ENCODE data around the gene DCAF6.
"Not testable (repeated sequence)": the region's sequence is repeated elsewhere in the genome, so short reads cannot be mapped to it uniquely, and the experiment has no call there.

The DCAF6 gene

DNA sequence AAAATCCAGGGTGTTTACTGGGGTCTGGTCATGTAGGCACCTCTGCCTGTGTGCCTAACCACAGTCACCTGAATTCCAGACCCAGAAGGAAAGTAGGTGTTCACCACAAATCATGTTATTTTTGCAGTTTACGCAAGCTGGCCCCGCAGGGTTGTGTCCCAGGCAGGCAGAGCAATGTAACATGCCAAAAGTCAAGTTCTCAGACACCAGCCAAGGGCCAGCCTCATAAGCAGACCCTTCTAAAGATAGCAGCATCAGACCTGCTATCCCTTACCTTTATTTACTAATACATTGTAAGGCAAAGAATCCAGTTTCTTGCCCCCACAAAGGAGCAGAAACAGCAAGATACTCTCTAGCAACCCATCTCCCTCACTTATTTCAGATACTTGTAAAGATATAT, 117.2 kb downstream of the DCAF6 start:
- Mint-ChIP-seq H3K4me3 (no peak overlapping the region), H3K4me1 (ENCODE audit: low read depth) (peaks cover 2% of the 10 kb centered on the region), H3K27ac (no peak overlapping the region), H3K9me3 (peaks cover 4% of the 10 kb centered on the region), H3K27me3 (no peaks in the 10 kb centered on the region), H3K36me3 (ENCODE audit: low read depth) (peaks cover 43% of the 10 kb centered on the region)
- no peak for DNase-seq

- peaks cover 2% of the 10 kb centered on the region for H3K4me1 Mint-ChIP-seq (ENCODE audit: low read depth)
- H3K27me3 Mint-ChIP-seq, result no peaks in the 10 kb centered on the region
- H3K4me3 Mint-ChIP-seq, result no peak overlapping the region
- no peak overlapping the region for H3K27ac Mint-ChIP-seq
- H3K36me3 Mint-ChIP-seq (ENCODE audit: low read depth), result peaks cover 40% of the 10 kb centered on the region
- peaks cover 4% of the 10 kb centered on the region for H3K9me3 Mint-ChIP-seq
- DNase-seq, result no peak
Measured at GRCh38 chr1:168054117-168054516, 117.6 kb downstream of the DCAF6 start.

- peaks cover 37% of the 10 kb centered on the region for H3K36me3 Mint-ChIP-seq (ENCODE audit: low read depth)
- not testable (repeated sequence) for H3K27me3 Mint-ChIP-seq; H3K4me3 Mint-ChIP-seq; H3K9me3 Mint-ChIP-seq; DNase-seq; H3K4me1 Mint-ChIP-seq (ENCODE audit: low read depth); H3K27ac Mint-ChIP-seq
Measured at GRCh38 chr1:168056152-168056551, 119.7 kb downstream of the DCAF6 start.

GRCh38 chr1:168057355-168057754, 120.9 kb downstream of the DCAF6 start:
- H3K4me1 Mint-ChIP-seq (ENCODE audit: low read depth), result peaks cover 2% of the 10 kb centered on the region
- no peak for DNase-seq
- peaks cover 30% of the 10 kb centered on the region for H3K36me3 Mint-ChIP-seq (ENCODE audit: low read depth)
- H3K27ac Mint-ChIP-seq, result no peak overlapping the region
- no peaks in the 10 kb centered on the region for H3K27me3 Mint-ChIP-seq
- H3K9me3 Mint-ChIP-seq, result peaks cover 4% of the 10 kb centered on the region
- H3K4me3 Mint-ChIP-seq, result no peak overlapping the region

DNA sequence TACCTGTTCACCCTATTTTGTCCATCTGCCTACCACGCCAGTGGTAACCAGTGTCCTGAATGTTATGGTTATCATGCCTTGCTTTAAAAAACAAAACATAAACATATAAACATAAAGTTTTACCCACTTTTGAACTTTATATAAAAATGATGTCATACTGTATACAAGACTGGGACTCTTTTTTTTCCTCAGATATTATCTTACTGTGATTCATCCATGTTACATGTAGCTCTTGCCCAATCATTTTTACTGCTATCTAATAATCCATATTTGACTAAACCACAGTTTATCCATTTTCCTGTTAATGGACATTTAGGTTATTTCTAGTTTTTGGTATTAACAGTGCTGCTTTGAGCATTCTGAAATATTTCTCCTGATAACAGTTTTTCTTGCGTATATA, 121.4 kb downstream of the DCAF6 start:
- Mint-ChIP-seq H3K27ac (no peak overlapping the region), H3K9me3 (peaks cover 4% of the 10 kb centered on the region), H3K4me1 (ENCODE audit: low read depth) (peaks cover 2% of the 10 kb centered on the region), H3K36me3 (ENCODE audit: low read depth) (peaks cover 30% of the 10 kb centered on the region), H3K27me3 (no peaks in the 10 kb centered on the region), H3K4me3 (no peak overlapping the region)
- no peak for DNase-seq

DNA sequence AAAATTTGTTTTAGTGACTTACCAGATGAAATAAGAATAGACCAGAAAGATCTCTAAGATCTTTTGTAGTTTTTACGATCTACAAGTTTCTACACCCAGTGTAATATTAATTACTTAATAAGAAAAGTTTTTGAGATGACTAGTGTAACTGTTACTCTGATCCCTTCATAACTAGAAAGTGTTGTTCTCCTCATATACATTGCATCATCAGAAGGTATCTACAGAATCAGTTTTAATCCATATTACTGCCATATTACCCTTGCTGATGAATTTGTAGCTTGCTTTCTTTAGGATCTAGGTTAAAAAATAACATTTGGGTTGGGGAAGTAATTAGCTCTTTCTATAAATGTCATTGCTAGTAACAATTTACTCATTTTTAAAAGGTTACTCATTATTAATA, 127.7 kb downstream of the DCAF6 start:
- H3K27me3 Mint-ChIP-seq, result no peaks in the 10 kb centered on the region
- no peaks in the 10 kb centered on the region for H3K4me1 Mint-ChIP-seq (ENCODE audit: low read depth)

DNA sequence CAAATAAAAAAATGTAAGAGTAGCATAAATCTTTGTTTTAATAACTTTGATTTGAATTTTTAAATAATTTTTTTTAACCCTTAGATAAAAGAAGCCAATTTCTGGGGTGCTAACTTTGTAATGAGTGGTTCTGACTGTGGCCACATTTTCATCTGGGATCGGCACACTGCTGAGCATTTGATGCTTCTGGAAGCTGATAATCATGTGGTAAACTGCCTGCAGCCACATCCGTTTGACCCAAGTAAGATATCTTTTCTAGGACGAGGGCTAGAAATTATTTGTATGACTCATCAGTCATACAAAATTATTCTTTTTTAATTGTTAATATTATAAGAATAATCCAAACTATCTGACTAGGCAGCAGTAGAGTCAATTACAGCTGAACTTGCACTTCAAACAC, 129.0 kb downstream of the DCAF6 start:
- peaks cover 57% of the 10 kb centered on the region for H3K36me3 Mint-ChIP-seq (ENCODE audit: low read depth)
- H3K4me1 Mint-ChIP-seq (ENCODE audit: low read depth), result no peaks in the 10 kb centered on the region
- no peaks in the 10 kb centered on the region for H3K27me3 Mint-ChIP-seq
- DNase-seq, result no peak
- H3K4me3 Mint-ChIP-seq, result no peak overlapping the region
- no peaks in the 10 kb centered on the region for H3K9me3 Mint-ChIP-seq
- H3K27ac Mint-ChIP-seq, result no peak overlapping the region

More for the DNA sequence above, 127.7 kb downstream of the DCAF6 start:
- Mint-ChIP-seq H3K27ac (no peak overlapping the region), H3K9me3 (no peaks in the 10 kb centered on the region), H3K4me3 (no peak overlapping the region), H3K36me3 (ENCODE audit: low read depth) (peaks cover 53% of the 10 kb centered on the region)
- DNase-seq, result no peak

DNA sequence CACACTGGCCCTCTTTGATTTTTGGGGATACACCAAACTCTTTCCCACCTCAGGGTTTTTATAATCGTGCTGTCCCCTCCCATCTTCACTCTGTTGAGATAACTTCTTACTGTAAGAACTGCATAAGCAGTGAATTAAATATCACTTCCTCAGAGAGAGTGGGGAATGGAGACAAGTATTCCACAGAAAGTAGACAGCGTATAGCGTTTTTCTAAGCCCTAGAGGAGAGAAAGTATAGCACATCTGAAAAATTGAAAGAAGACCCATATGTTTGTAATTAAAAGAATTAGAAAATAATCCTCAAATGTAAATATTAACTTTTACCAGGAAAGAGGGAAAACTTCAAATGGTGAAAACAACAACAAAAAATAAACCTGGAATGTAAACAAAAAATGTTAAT, 132.9 kb downstream of the DCAF6 start:
- no peaks in the 10 kb centered on the region for H3K27me3 Mint-ChIP-seq

DNA sequence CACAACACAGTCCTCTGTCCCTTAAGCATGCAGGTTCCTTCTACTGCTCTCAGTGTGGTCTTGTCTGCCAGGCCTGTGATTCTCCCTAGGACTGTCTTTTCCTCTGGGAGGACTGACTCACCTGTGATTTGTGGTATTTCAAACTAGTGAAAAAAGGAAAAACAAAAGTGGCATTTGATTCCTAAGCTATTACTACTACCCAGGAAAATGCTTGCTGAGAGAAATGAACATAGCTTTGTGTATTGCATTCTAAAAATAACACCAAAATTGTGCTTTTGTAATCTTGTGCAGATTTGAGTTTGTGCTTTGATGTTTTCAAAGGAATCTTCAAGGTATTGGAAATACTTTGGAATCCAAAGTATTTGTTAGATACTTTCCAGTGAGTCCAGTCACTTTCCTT, 143.3 kb downstream of the DCAF6 start:
- no peak overlapping the region for H3K27ac Mint-ChIP-seq
- H3K9me3 Mint-ChIP-seq, result no peaks in the 10 kb centered on the region
- no peak for DNase-seq
- peaks cover 1% of the 10 kb centered on the region for H3K4me1 Mint-ChIP-seq (ENCODE audit: low read depth)
- no peaks in the 10 kb centered on the region for H3K27me3 Mint-ChIP-seq
- no peak overlapping the region for H3K4me3 Mint-ChIP-seq
- H3K36me3 Mint-ChIP-seq (ENCODE audit: low read depth), result peaks cover 26% of the 10 kb centered on the region

More for the DNA sequence above, 132.9 kb downstream of the DCAF6 start:
- Mint-ChIP-seq H3K4me3 (no peak overlapping the region), H3K36me3 (ENCODE audit: low read depth) (peaks cover 71% of the 10 kb centered on the region), H3K9me3 (no peaks in the 10 kb centered on the region), H3K4me1 (ENCODE audit: low read depth) (no peaks in the 10 kb centered on the region), H3K27ac (no peak overlapping the region)
- DNase-seq, result no peak

DNA sequence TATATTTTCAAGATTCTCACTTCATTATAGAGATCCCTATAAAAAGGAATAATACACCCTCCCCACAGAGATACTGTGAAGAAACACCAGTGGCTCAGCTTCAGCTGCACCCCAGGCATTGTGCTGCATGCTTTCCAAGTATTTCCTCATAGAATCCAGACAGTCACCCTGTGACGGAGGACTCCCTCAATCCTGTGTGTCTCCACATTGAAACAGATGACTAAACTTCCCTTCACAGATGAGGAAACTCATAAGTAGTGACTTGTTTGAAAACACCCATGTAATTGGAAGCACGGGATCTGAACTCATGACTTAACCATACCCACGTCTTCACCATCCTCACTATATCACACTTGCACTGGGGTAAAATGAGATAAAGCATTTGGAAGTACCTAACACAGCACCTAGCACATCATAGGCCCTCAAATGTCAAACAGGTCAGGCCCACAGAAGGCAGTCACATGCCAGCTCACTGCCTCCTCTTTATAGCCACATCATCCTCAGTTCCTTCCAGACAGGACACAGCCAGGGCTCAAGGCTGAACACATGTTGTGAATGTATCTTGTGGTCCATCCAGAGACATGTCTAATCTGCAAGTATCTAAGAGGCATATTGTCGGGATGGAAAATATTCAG, 145.0 kb downstream of the DCAF6 start:
- Mint-ChIP-seq H3K4me3 (no peak overlapping the region), H3K27ac (no peak overlapping the region), H3K4me1 (ENCODE audit: low read depth) (peaks cover 5% of the 10 kb centered on the region), H3K27me3 (no peaks in the 10 kb centered on the region), H3K36me3 (ENCODE audit: low read depth) (peaks cover 12% of the 10 kb centered on the region), H3K9me3 (no peaks in the 10 kb centered on the region)
- no peak for DNase-seq

DNA sequence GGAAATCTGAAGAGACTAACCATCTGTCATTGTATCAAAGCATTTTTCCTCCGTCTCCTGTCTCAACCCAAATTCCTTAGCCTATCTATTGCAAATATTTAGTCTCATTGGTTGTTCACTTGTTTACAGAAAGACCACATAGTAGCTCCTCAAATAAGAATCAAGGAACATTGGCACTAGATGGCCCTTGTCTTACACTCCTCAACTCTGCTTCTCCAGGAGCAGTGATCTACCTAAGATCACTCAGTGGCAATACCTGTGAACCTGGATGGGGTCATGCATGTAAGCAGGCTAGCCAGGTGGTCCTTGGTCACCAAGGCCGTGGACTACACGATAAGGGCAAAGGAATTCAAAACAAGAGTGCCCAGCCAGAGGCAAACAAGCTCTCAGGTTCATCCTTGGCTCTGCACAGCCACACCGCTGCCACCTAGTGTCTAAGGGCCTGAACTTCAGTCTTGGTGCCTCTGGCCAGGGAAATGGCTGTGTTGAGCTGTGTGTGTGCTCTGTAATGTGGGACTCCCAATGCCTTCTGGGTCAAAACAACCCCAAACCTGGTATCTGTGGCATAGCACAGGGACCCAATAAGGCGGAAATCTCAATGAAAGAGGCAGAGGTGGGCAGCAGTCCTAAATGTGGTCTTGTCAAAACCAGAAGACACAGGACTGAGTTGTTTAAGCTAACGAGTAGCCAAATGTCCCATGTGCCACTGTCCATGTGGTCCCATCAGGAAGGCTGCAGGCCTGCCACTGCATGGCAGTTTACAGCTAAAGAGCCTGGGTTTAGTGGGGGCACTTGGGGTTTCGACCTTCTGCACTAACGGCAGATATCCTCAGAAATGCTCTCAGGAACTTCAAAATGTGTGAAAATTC, 145.8 kb downstream of the DCAF6 start:
- Mint-ChIP-seq H3K36me3 (ENCODE audit: low read depth) (peaks cover 6% of the 10 kb centered on the region), H3K27ac (no peak overlapping the region), H3K27me3 (no peaks in the 10 kb centered on the region), H3K4me3 (no peak overlapping the region), H3K4me1 (ENCODE audit: low read depth) (peaks cover 5% of the 10 kb centered on the region), H3K9me3 (no peaks in the 10 kb centered on the region)
- DNase-seq, result peak; percentile 77

- no peak for DNase-seq
- Mint-ChIP-seq H3K36me3 (ENCODE audit: low read depth) (no peaks in the 10 kb centered on the region), H3K9me3 (no peaks in the 10 kb centered on the region), H3K27me3 (no peaks in the 10 kb centered on the region), H3K27ac (no peak overlapping the region), H3K4me1 (ENCODE audit: low read depth) (peaks cover 5% of the 10 kb centered on the region), H3K4me3 (no peak overlapping the region)
Measured at GRCh38 chr1:168083456-168084325, 147.2 kb downstream of the DCAF6 start.

DNA sequence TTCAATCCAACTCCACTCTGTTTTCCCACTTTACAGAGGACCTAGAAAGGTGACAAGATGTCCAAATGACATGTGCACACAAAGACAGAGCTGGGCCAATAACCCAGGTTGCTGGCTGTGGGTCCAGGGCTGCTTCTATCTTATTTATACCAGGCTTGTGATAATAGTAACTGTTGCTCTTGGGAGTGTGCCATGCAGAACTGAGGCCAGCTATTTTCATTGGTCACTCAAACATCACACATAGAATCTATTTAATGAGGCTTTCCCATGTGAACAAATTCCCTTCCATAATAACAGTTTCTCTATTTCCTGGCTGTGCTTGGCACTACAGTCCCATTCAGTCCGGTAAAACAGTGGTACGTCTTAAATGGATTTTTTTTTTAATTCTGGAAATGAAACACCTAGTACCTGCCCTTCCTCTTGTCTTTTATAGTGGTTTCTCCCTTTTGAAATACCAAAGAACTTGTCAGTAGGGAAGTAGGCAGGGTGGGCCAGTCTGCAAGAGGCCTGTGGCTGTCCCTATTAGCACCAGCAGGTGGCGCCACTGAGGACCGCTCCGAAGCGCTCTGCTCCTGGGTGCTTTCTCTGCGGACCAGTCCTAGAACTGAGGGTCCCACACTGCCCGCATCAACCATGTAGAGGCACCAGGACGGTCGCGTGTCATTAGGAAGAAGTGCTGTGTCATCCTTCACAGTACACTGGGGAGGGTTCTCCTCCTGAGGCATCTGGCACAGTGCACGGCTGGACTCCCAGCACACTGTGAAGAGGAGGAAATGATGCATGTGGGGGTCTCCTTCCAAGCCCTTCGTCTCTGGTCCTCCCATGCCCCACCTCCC, 148.1 kb downstream of the DCAF6 start:
- Mint-ChIP-seq H3K9me3 (no peaks in the 10 kb centered on the region), H3K4me1 (ENCODE audit: low read depth) (peaks cover 5% of the 10 kb centered on the region), H3K27me3 (no peaks in the 10 kb centered on the region), H3K4me3 (no peak overlapping the region), H3K36me3 (ENCODE audit: low read depth) (no peaks in the 10 kb centered on the region), H3K27ac (no peak overlapping the region)
- DNase-seq, result peak; percentile 80

- Mint-ChIP-seq H3K27ac (no peak overlapping the region), H3K36me3 (ENCODE audit: low read depth) (no peaks in the 10 kb centered on the region), H3K9me3 (no peaks in the 10 kb centered on the region), H3K27me3 (no peaks in the 10 kb centered on the region), H3K4me1 (ENCODE audit: low read depth) (peaks cover 5% of the 10 kb centered on the region), H3K4me3 (no peak overlapping the region)
- no peak for DNase-seq
Measured at GRCh38 chr1:168085401-168085872, 149.0 kb downstream of the DCAF6 start.
